Stomach (tissue), 4 donors: ENCODE measurements around the gene TRH.

Source experiments
- CTCF ChIP-seq, 7 experiments: fragments of 450-650 bp in 4 of 7; fragments of 200-600 bp in 3 of 7; sonication (generic) in 3 of 7; IDR thresholded peaks; one replicate each; pipeline ENCODE4 v1.5.1; 2016 to 2019; ENCODE audit warnings: antibody characterized with exemption in 7 of 7, control low read depth in 2 of 7, mild to moderate bottlenecking in 1 of 7
- POLR2A ChIP-seq, 4 donors: fragments of 450-650 bp; IDR thresholded peaks; one replicate each; pipeline ENCODE4 v1.6.1; 2016; ENCODE audit warnings: antibody characterized with exemption in 4 of 4, control low read depth in 2 of 4, mild to moderate bottlenecking in 1 of 4, moderate library complexity in 1 of 4

GRCh38 chr3:129956936-129957335 is 17.6 kb upstream of the TRH start:
- no peak for TF ChIP-seq CTCF (IDR thresholded peaks at IDR 0.05)
- TF ChIP-seq POLR2A (IDR thresholded peaks at IDR 0.05) = no peak
